Measurements from ENCODE around the gene PXYLP1.

GRCh38 chr3:141225939-141226338, 5.7 kb upstream of the PXYLP1 start:
- TF ChIP-seq ZBTB40 (IDR thresholded peaks at IDR 0.05; ENCODE audit: borderline replicate concordance) (no peak), SIN3A (IDR thresholded peaks at IDR 0.05; ENCODE audit: low read depth, low read length) (no peak), NRF1 (conservative IDR thresholded peaks at IDR 0.05; ENCODE audit: low read depth, low read length) (no peak), ATF2 (IDR thresholded peaks at IDR 0.05; ENCODE audit: low read length) (no peak), ATF3 (IDR thresholded peaks at IDR 0.05; ENCODE audit: borderline replicate concordance, extremely low read depth, low read depth, low read length) (no peak), POLR2A (IDR thresholded peaks at IDR 0.05; ENCODE audit: low read depth, low read length) (no peak), PBX3 (IDR thresholded peaks at IDR 0.05; ENCODE audit: insufficient replicate concordance, low read depth, low read length) (no peak), HDGF (IDR thresholded peaks at IDR 0.05) (no peak)

Measured in GM12878 (cell line).